ENCODE measurements around the gene NUP210L.
A peak's percentile ranks its signal among the peaks of the same experiment; 100 is the strongest.

NUP210L gene

DNA sequence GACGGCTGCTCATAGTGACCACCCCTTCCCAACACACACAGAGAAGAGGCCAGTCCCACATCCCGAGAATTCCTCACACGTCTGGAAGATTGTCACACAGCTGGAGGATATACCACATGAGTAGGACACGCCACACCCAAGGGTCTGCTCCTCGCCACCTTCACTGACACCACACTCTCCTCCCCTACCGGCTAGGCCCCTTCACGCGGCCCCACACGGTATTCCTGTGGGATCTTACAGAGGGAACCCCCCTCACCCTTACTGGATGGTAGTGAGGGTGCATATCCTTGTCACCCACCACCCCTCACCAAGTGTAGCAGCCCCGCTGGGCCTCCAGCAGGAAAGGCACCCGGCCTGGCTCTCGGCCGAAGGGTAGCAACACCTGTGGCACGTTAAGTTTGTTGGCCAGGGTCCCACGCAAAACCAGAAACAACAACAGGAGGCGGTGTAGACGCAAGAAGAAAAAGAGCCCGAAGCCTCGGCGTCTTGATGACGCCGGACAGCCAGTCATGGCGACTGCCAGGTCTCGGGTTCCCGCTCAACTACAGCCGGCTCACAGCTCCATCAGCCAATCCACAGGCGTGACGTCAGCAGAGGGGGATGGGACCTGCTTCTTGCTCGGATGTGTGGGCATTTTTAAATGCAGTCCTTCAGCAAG, at the start of gene NUP210L:
TSS of gene NUP210L (minus strand) at position 540 of the 658 bp plus-strand sequence.
- DNase-seq (ENCODE audit: low read depth): no peak

DNA sequence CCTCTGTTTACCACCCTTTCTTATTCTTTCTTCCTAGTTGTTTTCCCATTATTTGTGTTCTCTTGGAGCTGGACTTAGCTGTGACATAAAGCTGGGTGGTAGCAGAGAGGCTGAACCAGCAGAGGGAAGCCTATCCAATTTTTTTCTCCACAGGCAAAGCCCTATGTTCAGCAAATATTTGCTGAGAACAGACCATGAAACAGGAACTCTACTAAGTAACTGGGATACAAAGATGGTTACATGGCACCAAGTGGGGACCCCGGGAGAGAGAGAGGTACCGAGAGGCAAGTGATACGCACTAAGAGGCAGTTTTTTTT, 44.6 kb upstream of the NUP210L start:
- DNase-seq (ENCODE audit: low read depth): no peak

- DNase-seq (ENCODE audit: low read depth): no peak
Observed at GRCh38 chr1:154198756-154199562, 44.1 kb upstream of the NUP210L start.

DNA sequence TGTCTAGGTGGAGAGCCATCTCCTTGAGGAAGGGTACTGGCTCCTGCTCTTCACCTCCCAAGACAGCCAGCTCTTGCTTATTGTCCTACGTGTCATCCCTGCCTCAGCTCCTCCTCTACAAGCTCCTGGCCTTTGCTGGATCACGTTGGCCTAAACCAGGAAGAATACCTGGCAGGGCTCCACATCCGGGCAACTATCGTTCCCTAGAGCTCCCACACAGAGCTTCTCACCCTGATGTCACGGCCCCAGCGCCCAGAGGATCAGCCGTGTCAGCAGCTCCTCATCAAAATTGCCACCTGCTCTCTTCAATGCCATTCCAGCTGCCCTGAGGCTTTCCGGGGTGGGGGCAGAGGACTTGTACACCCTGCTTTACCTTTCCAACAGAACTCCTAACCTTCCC, 38.9 kb upstream of the NUP210L start:
- no peak for DNase-seq (ENCODE audit: low read depth)

DNA sequence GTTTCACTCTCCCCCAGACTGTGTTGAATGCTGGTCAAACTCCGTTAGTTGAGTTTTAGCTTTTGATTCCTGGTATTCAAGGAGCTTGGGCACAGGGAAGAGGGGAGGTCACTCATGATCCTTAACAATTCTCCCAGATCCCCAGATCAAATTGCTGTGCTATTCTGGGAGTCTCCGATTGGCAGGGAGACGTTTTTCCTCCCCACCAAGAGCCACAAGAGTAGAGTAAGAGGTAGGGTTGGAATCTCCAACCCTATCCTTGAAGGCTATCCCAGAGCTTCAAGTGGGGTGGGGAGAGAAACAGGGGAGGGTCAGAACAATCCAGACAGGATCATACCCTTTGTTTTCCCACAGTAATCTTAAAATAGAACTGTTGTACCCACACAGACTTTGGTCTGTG, 37.6 kb upstream of the NUP210L start:
- DNase-seq (ENCODE audit: low read depth): no peak

DNA sequence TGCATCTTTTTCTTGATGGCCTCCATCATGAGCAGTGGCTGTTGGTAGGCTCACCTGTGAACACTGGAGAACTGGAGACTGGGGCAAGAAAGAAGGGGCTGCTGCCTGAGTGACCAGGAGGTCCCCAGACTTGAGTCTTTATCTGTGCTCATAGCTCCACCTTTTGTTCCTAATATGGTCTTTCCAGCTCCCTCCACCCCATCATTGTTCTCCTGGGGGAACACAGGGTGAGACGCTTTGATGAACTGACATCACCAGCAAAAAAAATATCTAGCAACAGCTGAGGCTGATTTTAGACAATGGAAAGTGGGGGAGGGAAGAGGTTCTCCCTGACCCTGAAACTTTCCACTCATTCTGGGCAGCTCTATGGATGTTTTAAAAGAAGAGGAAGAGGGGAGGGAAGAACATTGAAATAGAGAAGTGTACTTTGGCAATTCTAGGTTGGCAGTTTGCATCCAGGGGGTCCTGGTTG, 37.2 kb upstream of the NUP210L start, which contains the start of gene TPM3:
TSS of gene TPM3 (minus strand) at position 111 of the 472 bp plus-strand sequence. CDS start at position 29, 82 bp downstream.
- no peak for DNase-seq (ENCODE audit: low read depth)

DNA sequence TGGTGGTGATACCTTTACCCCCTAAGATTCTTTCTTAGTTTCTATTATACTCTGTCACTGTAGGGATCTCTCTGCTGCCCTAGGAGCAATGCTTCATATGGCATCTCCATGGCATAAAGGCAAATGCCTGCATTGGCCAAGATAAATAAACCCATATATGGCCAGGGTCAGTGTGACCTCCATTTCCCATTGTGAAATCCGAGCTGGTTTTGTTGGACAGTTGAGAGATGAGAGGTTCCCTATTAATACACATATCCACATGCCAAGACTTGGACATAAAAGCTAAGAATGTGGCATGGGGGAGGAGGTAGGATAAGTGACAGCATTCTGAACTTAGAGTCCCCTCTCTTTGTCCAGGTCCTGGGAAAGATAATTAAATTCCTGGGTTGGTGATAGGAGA, 35.7 kb upstream of the NUP210L start:
- no peak for DNase-seq (ENCODE audit: low read depth)

DNA sequence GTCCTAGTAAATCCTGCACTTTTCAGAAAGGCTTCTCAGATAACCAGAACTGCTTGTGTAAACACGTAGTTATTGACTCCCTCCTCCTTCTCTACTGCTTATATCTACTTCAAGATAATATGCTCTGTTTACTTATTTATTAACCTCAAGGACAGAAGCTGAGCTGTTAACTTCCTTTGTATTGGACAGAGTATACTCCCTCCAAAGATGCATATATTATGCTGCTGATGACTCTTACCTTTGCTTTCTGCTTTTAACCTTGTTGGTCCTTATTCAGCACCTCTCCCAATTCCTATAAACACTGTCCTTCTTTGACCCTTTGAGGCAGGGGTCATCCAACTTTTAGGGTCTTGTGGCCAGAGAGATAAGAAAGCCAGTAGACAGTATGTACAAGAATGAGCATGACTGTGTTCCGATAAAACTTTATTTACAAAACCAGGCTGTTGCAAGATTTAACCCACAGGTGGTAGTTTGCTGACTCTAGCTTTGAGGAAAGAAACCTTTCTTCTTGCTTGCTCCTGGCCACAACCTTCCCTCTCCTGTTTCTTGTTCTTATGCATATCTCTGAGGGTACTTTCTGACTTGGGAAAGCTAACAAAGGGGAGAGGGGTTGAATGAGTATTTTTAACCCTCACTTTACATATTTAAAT, 32.1 kb upstream of the NUP210L start:
- DNase-seq (ENCODE audit: low read depth): no peak

GRCh38 chr1:154186177-154186576, 31.3 kb upstream of the NUP210L start:
- no peak for DNase-seq (ENCODE audit: low read depth)

DNA sequence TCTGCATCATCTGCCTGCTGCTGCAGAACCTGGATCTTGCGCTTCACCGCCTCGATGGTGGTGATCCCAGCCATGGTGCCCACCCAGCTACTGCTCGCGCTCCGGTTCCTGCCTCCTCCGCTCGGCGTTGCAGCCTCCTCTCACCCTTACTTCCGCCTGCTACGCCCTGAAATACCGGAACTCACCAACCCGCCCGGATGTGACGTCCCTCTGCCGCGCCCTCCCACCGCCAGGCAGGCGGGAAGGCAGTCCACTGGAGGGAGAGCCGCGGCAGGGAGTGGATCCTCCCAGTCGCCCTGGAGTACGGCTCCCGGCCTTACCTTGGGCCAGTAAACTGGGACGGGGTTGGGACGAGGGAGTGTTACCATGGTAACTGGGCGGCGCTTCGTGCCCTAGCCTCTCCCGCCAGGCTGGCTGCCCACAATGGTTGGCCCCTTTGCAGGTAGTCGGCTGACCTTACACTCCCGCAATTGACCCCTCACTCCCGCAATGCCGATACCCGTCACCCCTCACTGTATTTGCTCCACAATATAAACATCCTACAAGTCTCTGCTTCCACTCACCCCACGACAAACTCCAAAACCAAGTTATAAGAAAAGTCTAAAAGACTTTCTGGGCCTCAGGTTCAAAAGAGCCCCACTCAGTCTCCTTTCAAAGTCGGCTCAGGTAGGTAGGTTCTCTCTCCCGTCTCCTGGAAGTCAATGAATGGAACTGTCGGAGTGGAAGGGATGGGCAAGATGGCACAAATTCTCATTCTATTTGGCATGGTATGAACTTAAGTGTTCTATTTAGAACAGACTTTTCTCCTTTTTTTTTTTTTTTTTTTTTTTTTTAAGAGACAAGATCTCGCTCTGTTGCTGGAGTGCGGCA, 28.4 kb upstream of the NUP210L start:
- peak; percentile 75 for DNase-seq (ENCODE audit: low read depth)

DNA sequence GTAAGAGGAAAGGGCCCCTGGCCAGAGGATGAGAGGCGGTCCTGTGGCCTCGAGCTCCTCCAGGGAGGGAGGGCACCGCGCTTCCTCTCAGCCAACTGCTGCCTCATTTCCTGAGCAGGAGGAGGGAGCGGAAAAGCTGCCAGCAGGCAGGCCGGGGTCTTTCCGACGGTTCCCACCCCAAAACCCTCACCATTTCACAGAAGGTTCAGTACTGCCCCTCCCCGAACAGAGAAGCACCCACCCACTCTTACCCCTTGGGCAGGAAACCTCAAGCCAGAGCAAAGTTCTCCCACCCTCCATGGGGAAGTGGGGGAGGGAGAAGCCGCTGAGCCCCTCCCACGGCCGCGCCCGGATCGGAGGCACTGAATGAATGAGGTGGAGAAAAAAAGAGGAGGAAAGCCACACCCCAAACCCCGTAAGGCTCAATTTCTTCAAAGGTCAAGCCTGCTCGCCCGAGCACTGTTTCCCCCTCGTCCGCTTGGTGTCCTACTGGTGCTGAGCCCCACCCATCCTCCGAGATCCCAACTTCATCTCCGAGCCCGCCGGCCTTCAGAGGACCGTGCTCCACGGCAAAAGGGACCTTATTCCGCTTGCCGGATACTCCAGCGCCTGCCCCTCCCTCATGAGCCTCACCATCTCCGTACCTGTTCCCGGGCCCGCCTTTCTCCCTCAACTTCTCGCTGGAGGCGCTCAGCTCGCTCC, 27.6 kb upstream of the NUP210L start:
- DNase-seq (ENCODE audit: low read depth): no peak

GRCh38 chr1:154181944-154182343, 27.1 kb upstream of the NUP210L start:
- no peak for DNase-seq (ENCODE audit: low read depth)

DNA sequence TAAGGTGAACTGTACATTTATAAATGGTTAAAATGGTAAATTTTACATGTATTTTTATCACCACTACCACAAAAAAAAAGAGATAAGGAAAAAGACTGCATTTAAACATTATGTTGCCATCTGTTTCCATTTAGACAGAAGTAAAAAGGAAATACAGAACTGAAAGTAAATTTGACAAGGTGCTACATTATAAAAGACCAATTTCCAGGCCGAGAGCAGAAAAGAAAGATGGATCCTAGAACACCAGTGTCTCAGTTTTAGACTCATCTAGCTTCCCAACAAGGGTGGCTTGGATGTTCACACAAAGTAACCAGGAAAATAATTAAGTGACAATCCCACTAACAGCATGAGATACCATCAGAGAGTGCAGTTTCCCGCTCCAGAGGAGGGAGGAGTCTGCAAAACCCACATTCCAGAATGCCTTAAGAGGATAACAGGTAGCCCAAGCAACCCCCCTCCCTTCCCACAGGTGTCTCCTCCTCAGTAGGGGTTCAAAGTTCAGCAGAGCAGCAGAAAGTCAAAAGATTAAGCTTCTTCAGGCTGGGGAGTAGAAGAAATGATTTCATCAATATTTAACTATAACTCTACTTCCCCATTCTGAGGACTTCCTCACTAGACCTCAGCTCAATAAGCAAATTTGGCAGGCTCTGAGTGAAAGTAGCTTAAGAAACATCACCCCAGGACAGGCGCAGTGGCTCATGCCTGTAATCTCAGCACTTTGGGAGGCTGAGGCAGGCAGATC, 25.2 kb upstream of the NUP210L start:
- no peak for DNase-seq (ENCODE audit: low read depth)

DNA sequence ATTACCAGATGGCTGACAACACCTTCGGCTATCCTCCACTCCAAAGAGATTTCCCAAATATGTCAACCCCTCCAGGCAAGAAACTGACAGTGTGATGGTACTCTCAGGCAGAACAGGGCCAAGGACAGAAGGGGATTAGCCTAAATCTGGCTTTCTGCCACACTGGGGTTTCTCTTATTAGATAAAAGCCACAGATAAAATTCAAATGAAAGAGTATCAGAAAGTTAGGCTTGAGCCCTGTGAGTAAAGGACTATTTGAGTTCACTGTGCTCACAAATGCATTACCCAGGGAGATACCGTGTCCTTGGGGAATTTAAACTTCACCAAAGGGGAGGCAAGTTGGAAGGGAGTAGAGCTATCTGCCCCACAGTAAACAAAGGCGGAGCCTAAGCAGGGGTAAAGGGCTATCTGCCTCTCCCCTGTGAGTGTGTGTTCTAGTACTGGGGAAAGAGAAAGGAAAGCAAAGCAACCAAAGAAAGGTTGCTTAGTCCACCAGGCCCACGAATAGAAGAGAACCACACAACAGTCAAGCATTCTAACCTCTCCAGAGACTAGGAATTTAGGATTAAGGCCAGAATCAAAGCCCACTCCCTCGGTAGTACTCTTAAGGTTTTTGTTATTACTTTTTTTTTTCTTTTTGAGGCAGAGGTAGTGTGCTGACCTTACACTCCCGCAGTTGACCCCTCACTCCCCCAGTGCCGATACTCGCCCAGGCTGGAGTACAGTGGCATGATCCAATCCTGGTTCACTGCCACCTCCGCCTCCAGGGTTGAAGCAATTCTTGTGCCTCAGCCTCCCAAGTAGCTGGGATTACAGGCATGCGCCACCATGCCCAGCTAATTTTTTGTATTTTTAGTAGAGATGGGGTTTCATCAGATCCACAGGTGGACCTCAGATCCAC, 24.3 kb upstream of the NUP210L start:
- no peak for DNase-seq (ENCODE audit: low read depth)

DNA sequence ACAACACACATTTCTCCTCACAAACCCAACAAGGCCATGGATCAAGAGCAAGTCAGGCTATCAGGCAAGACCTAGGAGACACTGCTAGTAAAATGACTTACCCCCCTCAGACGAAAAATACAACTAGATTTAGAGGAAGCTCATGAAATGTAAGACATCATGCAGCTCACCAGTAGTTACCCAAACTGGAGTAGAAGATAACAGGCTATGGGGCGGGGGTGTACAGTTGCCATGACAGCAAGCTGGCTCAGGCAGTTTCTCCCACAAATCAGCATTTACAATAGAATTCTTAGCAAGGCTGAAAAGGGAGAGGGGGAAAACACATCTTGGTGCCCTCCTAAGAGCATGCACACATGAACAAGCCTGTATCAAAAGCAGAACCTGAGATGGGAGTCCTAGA, 23.1 kb upstream of the NUP210L start:
- no peak for DNase-seq (ENCODE audit: low read depth)

- no peak for DNase-seq (ENCODE audit: low read depth)
Observed at GRCh38 chr1:154176337-154176736, 21.5 kb upstream of the NUP210L start.

DNA sequence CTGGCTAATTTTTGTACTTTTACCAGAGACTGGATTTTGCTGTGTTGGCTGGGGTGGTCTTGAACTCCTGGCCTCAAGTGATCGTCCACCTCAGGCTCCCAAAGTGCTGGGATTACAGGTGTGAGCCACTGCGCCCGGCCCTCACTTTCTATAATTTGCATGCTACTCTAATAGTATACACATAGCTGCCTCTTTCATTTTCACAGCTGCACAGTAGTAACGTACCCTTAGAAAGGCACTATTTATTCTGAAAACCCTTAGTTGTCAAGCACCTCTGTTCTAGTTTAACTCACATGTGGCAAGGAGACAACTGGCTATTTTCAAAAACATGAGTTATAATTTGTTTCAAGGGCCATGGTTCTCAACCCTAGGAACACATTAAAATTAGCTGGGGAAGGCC, 19.8 kb upstream of the NUP210L start:
- no peak for DNase-seq (ENCODE audit: low read depth)

DNA sequence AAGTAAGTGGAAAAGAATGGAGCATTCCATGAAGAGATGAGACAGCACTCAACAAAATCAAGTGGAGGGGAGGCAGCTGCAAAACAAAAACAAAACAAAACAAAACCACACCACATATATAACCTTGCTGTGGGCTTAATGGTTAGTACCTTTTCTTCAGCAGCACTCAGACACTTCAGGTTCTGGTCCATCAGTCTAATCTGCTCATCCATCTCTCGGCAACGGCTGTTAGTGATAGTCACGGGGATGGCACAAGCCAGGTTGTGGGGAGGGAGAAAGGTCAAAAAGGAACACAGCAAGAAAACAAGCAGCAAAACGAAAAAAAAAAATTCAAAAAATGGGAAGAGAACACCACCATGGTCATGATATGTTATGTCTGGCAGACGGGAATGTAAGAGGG, 17.0 kb upstream of the NUP210L start:
- DNase-seq (ENCODE audit: low read depth): no peak

DNA sequence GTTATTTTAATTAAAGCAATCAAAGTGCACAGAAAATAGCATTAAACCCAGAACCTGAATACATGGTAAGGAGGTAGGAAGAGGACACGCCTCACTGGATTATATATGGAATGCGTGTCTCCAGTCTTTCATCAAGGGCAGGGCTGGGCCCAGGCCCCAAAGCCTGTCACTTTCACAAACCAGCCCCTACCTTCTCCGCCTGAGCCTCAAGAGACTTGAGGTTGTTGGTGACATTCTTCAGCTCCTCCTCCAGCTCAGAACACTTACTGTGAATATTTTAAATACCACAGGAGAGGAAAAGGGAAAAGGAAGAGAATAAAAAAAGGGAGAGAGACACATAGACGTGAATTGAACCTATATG, 16.3 kb upstream of the NUP210L start:
- no peak for DNase-seq (ENCODE audit: low read depth)

Measured in non-pigmented ciliary epithelial cell (primary cell).